ENCODE results near the gene GASK1B. TPM values are rescaled to one million over a fixed set of nuclear protein-coding genes. Genes with fewer than 3 reads are reported as not detected.
A peak's percentile ranks its signal among the peaks of the same experiment; 100 is the strongest.

The GASK1B gene
- total RNA-seq, 4 donors from 2014 or later, result 7.9 to 22.5 (median 14.1) TPM

GRCh38 chr4:158200214-158200613, 27.4 kb upstream of the GASK1B start:
- Histone ChIP-seq H3K27me3 (no peaks in the 10 kb centered on the region), H3K9me3 (no peaks in the 10 kb centered on the region), H3K27ac (no peak overlapping the region), H3K36me3 (no peaks in the 10 kb centered on the region), H3K4me3 (no peak overlapping the region), H3K4me1 (no peaks in the 10 kb centered on the region)
- no peak for DNase-seq
- in situ Hi-C loops (cut with MboI; ENCODE audit: low pct_ligation_motif_present in 1 of 4, low pct_unique_long_range_greater_than_20kb in 1 of 4, low sequenced_read_pairs in 3 of 4), result no loop called here
- no peak for TF ChIP-seq POLR2AphosphoS5 (IDR thresholded peaks at IDR 0.05)
- no peak for TF ChIP-seq EP300 (IDR thresholded peaks at IDR 0.05; ENCODE audit: low read depth)
- TF ChIP-seq POLR2A (IDR thresholded peaks at IDR 0.05), result no peak
- TF ChIP-seq CTCF (IDR thresholded peaks at IDR 0.05), result no peak
- intact Hi-C loops (cut with DNase I; ENCODE audit: low total_unique reads), result no loop called here
- 89 to 96% methylated on average over 3 of the region's 3 CpGs for WGBS, 2 donors (ENCODE audit: low coverage in 1 of 2)

- no peak overlapping the region for H3K27ac ChIP-seq
- H3K4me3 ChIP-seq, result no peak overlapping the region
- no peaks in the 10 kb centered on the region for H3K9me3 ChIP-seq
- intact Hi-C loops (cut with DNase I; ENCODE audit: low total_unique reads), result no loop called here
- no peaks in the 10 kb centered on the region for H3K36me3 ChIP-seq
- H3K27me3 ChIP-seq, result no peaks in the 10 kb centered on the region
- DNase-seq, result no peak
- in situ Hi-C loops (cut with MboI; ENCODE audit: low pct_ligation_motif_present in 1 of 4, low pct_unique_long_range_greater_than_20kb in 1 of 4, low sequenced_read_pairs in 3 of 4), result no loop called here
- 77 to 83% methylated on average over 1 to 5 of the region's 5 CpGs for WGBS, 2 donors (ENCODE audit: low coverage in 1 of 2)
- no peak for TF ChIP-seq EP300 (IDR thresholded peaks at IDR 0.05; ENCODE audit: low read depth)
- no peak for TF ChIP-seq CTCF (IDR thresholded peaks at IDR 0.05)
- no peak for TF ChIP-seq POLR2AphosphoS5 (IDR thresholded peaks at IDR 0.05)
- no peak for TF ChIP-seq POLR2A (IDR thresholded peaks at IDR 0.05)
- no peaks in the 10 kb centered on the region for H3K4me1 ChIP-seq
Measured at GRCh38 chr4:158197194-158197776, 24.5 kb upstream of the GASK1B start.

GRCh38 chr4:158195297-158195696, 22.5 kb upstream of the GASK1B start:
- H3K4me3 ChIP-seq, result no peak overlapping the region
- DNase-seq, result no peak
- intact Hi-C loops (cut with DNase I; ENCODE audit: low total_unique reads) (no loop called here), in situ Hi-C loops (cut with MboI; ENCODE audit: low pct_ligation_motif_present in 1 of 4, low pct_unique_long_range_greater_than_20kb in 1 of 4, low sequenced_read_pairs in 3 of 4) (no loop called here)
- 71 to 85% methylated on average over 1 of the region's 1 CpG for WGBS, 2 donors (ENCODE audit: low coverage in 1 of 2)
- no peak overlapping the region for H3K27ac ChIP-seq
- H3K4me1 ChIP-seq, result no peaks in the 10 kb centered on the region
- H3K9me3 ChIP-seq, result no peaks in the 10 kb centered on the region
- no peaks in the 10 kb centered on the region for H3K27me3 ChIP-seq
- no peaks in the 10 kb centered on the region for H3K36me3 ChIP-seq
- no peak for TF ChIP-seq POLR2AphosphoS5 (IDR thresholded peaks at IDR 0.05)
- TF ChIP-seq POLR2A (IDR thresholded peaks at IDR 0.05), result no peak
- TF ChIP-seq CTCF (IDR thresholded peaks at IDR 0.05), result no peak
- TF ChIP-seq EP300 (IDR thresholded peaks at IDR 0.05; ENCODE audit: low read depth), result no peak

GRCh38 chr4:158193171-158193749, 20.4 kb upstream of the GASK1B start:
- Histone ChIP-seq H3K4me1 (no peaks in the 10 kb centered on the region), H3K27me3 (no peaks in the 10 kb centered on the region), H3K9me3 (no peaks in the 10 kb centered on the region), H3K4me3 (no peak overlapping the region), H3K27ac (no peak overlapping the region), H3K36me3 (no peaks in the 10 kb centered on the region)
- in situ Hi-C loops (cut with MboI; ENCODE audit: low pct_ligation_motif_present in 1 of 4, low pct_unique_long_range_greater_than_20kb in 1 of 4, low sequenced_read_pairs in 3 of 4) (no loop called here), intact Hi-C loops (cut with DNase I; ENCODE audit: low total_unique reads) (no loop called here)
- TF ChIP-seq CTCF (IDR thresholded peaks at IDR 0.05) (peak; percentile 46 to 63 (median 58)), EP300 (IDR thresholded peaks at IDR 0.05; ENCODE audit: low read depth) (no peak), POLR2AphosphoS5 (IDR thresholded peaks at IDR 0.05) (no peak), POLR2A (IDR thresholded peaks at IDR 0.05) (no peak)
- 32 to 40% methylated on average over 3 of the region's 3 CpGs for WGBS, 2 donors (ENCODE audit: low coverage in 1 of 2)
- DNase-seq, result no peak
